ENCODE measurements around the gene GRM5. TPM values are rescaled to one million over a fixed set of nuclear protein-coding genes. Genes with fewer than 3 reads are reported as not detected.

Gene GRM5
- total RNA-seq, 1 experiment from 2014 or later = not detected

- Histone ChIP-seq H3K9ac (ENCODE audit: low read length) (peak overlapping the region; percentile 61), H3K27me3 (ENCODE audit: low read length) (no peaks in the 10 kb centered on the region), H3K4me1 (ENCODE audit: insufficient read depth, low read length) (peaks cover 48% of the 10 kb centered on the region), H3K4me2 (ENCODE audit: low read length) (peak overlapping the region; percentile 67), H4K20me1 (ENCODE audit: low read length) (no peaks in the 10 kb centered on the region), H3K79me2 (ENCODE audit: low read length) (no peaks in the 10 kb centered on the region), H3K4me3 (ENCODE audit: low read length) (peak overlapping the region; percentile 8; the same call in 1 of the 2 replicates), H3K36me3 (ENCODE audit: low read depth, low read length) (no peaks in the 10 kb centered on the region), H2AFZ (ENCODE audit: low read length) (no peak overlapping the region), H3K9me3 (ENCODE audit: low read length) (no peaks in the 10 kb centered on the region), H3K27ac (ENCODE audit: low read length) (peak overlapping the region; percentile 87), H3K9me2 (replicated peaks; ENCODE audit: low read length) (no peaks in the 10 kb centered on the region; the same call in 1 of the 2 replicates), H3F3A (ENCODE audit: low read length, unreplicated experiment) (peaks cover 9% of the 10 kb centered on the region)
- intact Hi-C loops (cut with micrococcal nuclease) = loop anchor here (1.0 kb wide), 1 partner anchor 181 kb away; no protein-coding TSS in a partner anchor
- TF ChIP-seq EZH2 (IDR thresholded peaks at IDR 0.05; ENCODE audit: low read length, unreplicated experiment) = no peak
- no peak for TF ChIP-seq CTCF (conservative IDR thresholded peaks at IDR 0.05; ENCODE audit: low read depth, low read length)
- TF ChIP-seq EZH2phosphoT487 (IDR thresholded peaks at IDR 0.05; ENCODE audit: borderline replicate concordance, low read length) = no peak
- ATAC-seq = peak; percentile 51
- BruUV-seq (replicated peaks) = no TSS peak
- ChIA-PET CTCF (interaction anchor here (0.5 to 0.7 kb wide), 8 partner anchors 17 to 828 kb away, joined by 3 to 12 read pairs (median 5); partner anchors contain the start of gene CTSC), POLR2A (ENCODE audit: unreplicated experiment) (interaction anchor here (0.6 to 1.0 kb wide), 2 partner anchors 13 to 40 kb away, joined by 4 to 5 read pairs; no protein-coding TSS in a partner anchor)
- peak; percentile 88 for DNase-seq
Observed at GRCh38 chr11:88538098-88538497, 527.7 kb downstream of the GRM5 start.

GRCh38 chr11:88537613-88538012, 528.2 kb downstream of the GRM5 start:
- H3K9me2 ChIP-seq (replicated peaks; ENCODE audit: low read length) = no peaks in the 10 kb centered on the region; the same call in 1 of the 2 replicates
- TF ChIP-seq EZH2phosphoT487 (IDR thresholded peaks at IDR 0.05; ENCODE audit: borderline replicate concordance, low read length) (no peak), EZH2 (IDR thresholded peaks at IDR 0.05; ENCODE audit: low read length, unreplicated experiment) (no peak), CTCF (conservative IDR thresholded peaks at IDR 0.05; ENCODE audit: low read depth, low read length) (no peak)
- peaks cover 48% of the 10 kb centered on the region for H3K4me1 ChIP-seq (ENCODE audit: insufficient read depth, low read length)
- H3K27me3 ChIP-seq (ENCODE audit: low read length) = no peaks in the 10 kb centered on the region
- intact Hi-C loops (cut with micrococcal nuclease) = loop anchor here (1.0 to 2.0 kb wide), 2 partner anchors 55 to 180 kb away; no protein-coding TSS in a partner anchor
- peak overlapping the region; percentile 8; the same call in 1 of the 2 replicates for H3K4me3 ChIP-seq (ENCODE audit: low read length)
- H3F3A ChIP-seq (ENCODE audit: low read length, unreplicated experiment) = peaks cover 9% of the 10 kb centered on the region
- peak overlapping the region; percentile 61 for H3K9ac ChIP-seq (ENCODE audit: low read length)
- no peaks in the 10 kb centered on the region for H4K20me1 ChIP-seq (ENCODE audit: low read length)
- no peaks in the 10 kb centered on the region for H3K9me3 ChIP-seq (ENCODE audit: low read length)
- TSS peak; percentile 27 for BruUV-seq (replicated peaks)
- CTCF ChIA-PET = interaction anchor here (0.5 to 0.7 kb wide), 7 partner anchors 17 to 827 kb away, joined by 3 to 12 read pairs (median 4); partner anchors contain the start of gene CTSC
- peak overlapping the region; percentile 67 for H3K4me2 ChIP-seq (ENCODE audit: low read length)
- no peaks in the 10 kb centered on the region for H3K79me2 ChIP-seq (ENCODE audit: low read length)
- POLR2A ChIA-PET (ENCODE audit: unreplicated experiment) = interaction anchor here (0.6 to 1.0 kb wide), 2 partner anchors 13 to 39 kb away, joined by 4 to 5 read pairs; no protein-coding TSS in a partner anchor
- H3K27ac ChIP-seq (ENCODE audit: low read length) = peak overlapping the region; percentile 87
- no peak overlapping the region for H2AFZ ChIP-seq (ENCODE audit: low read length)
- no peaks in the 10 kb centered on the region for H3K36me3 ChIP-seq (ENCODE audit: low read depth, low read length)
- DNase-seq (peak; percentile 44), ATAC-seq (no peak; the same call in 1 of the 2 replicates)

All from PC-3 (cell line).